Cerebellar cortex (tissue), 1 donor: ENCODE results near the gene SKI.
"Not testable (repeated sequence)": the region's sequence is repeated elsewhere in the genome, so short reads cannot be mapped to it uniquely, and the experiment has no call there.

ENCODE experiments used
- DNase-seq: peaks from one replicate; pipeline ENCODE4 v3.0.0-alpha.2; 2015; ENCODE audit warnings: low spot score

The SKI gene

GRCh38 chr1:2294033-2294724 is 66.1 kb downstream of the SKI start:
- DNase-seq = no peak

- DNase-seq = no peak
These were observed 66.6 kb downstream of the SKI start for GRCh38 chr1:2294725-2295078.

- no peak for DNase-seq
These were observed 67.4 kb downstream of the SKI start for GRCh38 chr1:2295526-2295925.

GRCh38 chr1:2296211-2296610 is 68.1 kb downstream of the SKI start:
- DNase-seq = not testable (repeated sequence)

- no peak for DNase-seq
These were observed 68.5 kb downstream of the SKI start for GRCh38 chr1:2296614-2297013.

GRCh38 chr1:2297246-2298011 is 69.3 kb downstream of the SKI start:
- no peak for DNase-seq

GRCh38 chr1:2298685-2299084 is 70.6 kb downstream of the SKI start:
- no peak for DNase-seq

GRCh38 chr1:2299131-2299627 is 71.1 kb downstream of the SKI start:
- DNase-seq = no peak

GRCh38 chr1:2300004-2300771 is 72.1 kb downstream of the SKI start:
- DNase-seq = no peak

GRCh38 chr1:2300851-2301606 is 72.9 kb downstream of the SKI start:
- no peak for DNase-seq

GRCh38 chr1:2301607-2302291 is 73.6 kb downstream of the SKI start:
- no peak for DNase-seq

GRCh38 chr1:2302292-2302925 is 74.3 kb downstream of the SKI start:
- no peak for DNase-seq

GRCh38 chr1:2303016-2303775 is 75.1 kb downstream of the SKI start:
- DNase-seq = no peak

GRCh38 chr1:2303781-2304180 is 75.7 kb downstream of the SKI start:
- no peak for DNase-seq

GRCh38 chr1:2304282-2304681 is 76.2 kb downstream of the SKI start:
- no peak for DNase-seq

GRCh38 chr1:2304921-2305681 is 77.0 kb downstream of the SKI start:
- DNase-seq = no peak

- DNase-seq = no peak
These were observed 78.2 kb downstream of the SKI start for GRCh38 chr1:2306151-2306978.

- no peak for DNase-seq
These were observed 79.0 kb downstream of the SKI start for GRCh38 chr1:2307064-2307605.
